ENCODE measurements around the gene MT1A. TPM values are rescaled to one million over a fixed set of nuclear protein-coding genes. Genes with fewer than 3 reads are reported as not detected.
A peak's percentile ranks its signal among the peaks of the same experiment; 100 is the strongest.
"Not testable (repeated sequence)": the region's sequence is repeated elsewhere in the genome, so short reads cannot be mapped to it uniquely, and the experiment has no call there.

The MT1A gene
- total and polyA plus RNA-seq, 10 of the 15 experiments (the other 5 are each of a cell fraction or from before 2014, with no cell fraction given) = not detected

DNA sequence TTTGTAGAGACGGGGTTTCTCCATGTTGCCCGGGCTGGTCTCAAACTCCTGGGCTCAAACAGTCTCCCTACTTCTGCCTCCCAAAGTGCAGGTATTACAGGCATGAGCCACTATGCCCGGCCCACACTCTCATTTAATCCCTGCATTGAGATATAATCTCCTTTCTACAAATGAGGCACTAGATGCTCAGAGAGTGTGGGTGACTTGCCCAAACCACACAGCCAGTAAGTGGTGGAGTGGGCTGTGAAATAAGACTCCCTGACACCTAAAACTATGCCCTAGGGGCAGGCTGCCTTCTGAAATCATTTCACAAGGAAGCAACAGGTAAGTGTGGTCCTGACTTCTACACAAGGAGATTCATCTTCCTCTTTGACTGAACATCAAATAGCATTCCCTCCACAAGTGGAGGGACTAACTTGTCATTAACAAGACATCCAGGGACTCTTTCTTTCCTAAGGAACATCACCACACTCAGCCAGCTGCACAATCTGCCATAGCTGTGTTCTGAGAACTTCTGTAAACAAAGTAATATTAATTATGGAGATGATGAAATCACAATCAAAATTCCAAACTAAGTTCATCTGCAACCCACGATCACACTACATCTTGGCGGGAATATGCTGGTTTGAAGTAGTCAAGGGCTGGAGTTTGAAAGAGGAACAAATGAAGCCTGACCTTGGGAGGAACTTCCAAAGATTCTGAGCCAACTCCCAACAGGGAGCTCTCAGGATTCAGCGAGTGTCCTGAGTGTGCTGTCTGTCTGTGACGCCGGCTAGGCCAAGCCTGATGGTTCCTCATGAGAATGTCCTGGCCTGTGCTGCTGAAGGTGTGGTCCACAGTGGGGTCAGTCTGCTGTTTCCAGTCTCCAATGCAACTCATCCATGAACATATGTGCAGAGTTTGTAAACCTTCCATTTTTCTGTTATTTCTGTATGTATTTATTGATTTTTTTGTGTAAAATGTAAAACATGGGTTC, 27.1 kb downstream of the MT1A start:
- in situ Hi-C loops (cut with MboI) = not testable (repeated sequence)
- H3K27me3 ChIP-seq (replicated peaks in 1 of 2; ENCODE audit: control insufficient read depth in 2 of 2, insufficient read depth in 2 of 2, low read length in 1 of 2) = peaks cover 26 to 28% of the 10 kb centered on the region in 2 experiments

DNA sequence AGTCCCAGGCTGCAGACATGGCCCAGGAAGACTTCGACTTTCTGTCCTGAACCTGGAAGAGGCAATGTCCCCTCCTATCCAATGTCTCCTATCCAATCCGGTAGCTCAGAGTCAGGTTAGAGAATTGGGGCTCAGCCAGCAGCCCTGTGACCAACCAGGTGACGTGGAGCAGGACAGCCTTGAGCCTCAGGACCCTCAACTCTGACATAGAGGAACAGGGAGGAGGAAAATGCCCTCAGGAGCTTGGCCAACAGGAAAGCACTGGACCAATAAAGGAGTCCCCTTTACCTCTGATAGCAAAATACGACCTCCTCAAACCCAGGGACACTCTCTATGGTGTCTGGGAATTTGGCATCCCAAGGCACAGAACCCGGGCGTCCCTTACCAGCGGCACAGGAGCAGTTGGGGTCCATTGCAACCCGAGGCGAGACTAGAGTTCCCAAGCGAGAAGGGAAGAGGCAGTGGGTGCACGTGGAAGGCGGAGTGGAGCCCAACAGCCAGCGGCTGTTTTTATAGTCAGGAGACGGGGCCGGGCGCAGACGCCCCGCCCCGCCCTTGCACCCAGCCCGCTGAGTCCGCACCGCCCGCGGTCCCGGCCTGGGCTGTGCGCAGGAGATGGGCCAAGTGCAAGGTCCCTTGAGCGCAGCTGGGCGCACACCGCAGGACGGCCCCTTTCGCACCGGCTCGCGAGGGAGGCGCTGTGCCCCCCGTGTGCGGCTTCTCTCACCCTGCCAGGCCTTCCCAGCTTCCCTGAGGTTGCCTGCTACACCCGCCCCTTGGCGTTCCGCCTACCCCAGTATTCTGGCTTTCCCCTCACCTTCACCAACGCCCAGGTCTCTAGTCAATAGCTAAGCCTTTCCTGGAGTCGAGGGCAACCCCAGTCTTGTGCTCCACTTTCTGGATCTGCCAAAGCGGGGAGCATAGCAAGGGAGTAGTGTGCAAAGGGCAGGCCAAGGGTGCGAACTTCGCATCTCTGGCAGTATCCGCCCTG, 29.4 kb downstream of the MT1A start, which contains the start of gene MT1G:
TSS of gene MT1G (minus strand) at position 485 of the 991 bp plus-strand sequence. CDS start at position 413, 72 bp downstream.
- FAIRE-seq (no peak), ATAC-seq (peak; percentile 73), DNase-seq (ENCODE audit: low read depth, low spot score) (no peak)
- TF ChIP-seq, protein P1, sequence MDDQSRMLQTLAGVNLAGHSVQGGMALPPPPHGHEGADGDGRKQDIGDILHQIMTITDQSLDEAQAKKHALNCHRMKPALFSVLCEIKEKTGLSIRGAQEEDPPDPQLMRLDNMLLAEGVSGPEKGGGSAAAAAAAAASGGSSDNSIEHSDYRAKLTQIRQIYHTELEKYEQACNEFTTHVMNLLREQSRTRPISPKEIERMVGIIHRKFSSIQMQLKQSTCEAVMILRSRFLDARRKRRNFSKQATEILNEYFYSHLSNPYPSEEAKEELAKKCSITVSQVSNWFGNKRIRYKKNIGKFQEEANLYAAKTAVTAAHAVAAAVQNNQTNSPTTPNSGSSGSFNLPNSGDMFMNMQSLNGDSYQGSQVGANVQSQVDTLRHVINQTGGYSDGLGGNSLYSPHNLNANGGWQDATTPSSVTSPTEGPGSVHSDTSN (IDR thresholded peaks at IDR 0.05; ENCODE audit: insufficient replicate concordance, low read depth, low read length) = no peak
- TF ChIP-seq JUNB (IDR thresholded peaks at IDR 0.05) (no peak), STAT3 (IDR thresholded peaks at IDR 0.05; ENCODE audit: low read depth, low read length) (no peak), WRNIP1 (IDR thresholded peaks at IDR 0.05; ENCODE audit: borderline replicate concordance, low read depth, low read length) (no peak), ZNF384 (IDR thresholded peaks at IDR 0.05; ENCODE audit: borderline replicate concordance, low read depth, low read length) (no peak), SREBF1 (IDR thresholded peaks at IDR 0.05; ENCODE audit: low read length) (no peak), CHD4 (IDR thresholded peaks at IDR 0.05) (no peak), ZNF274 (IDR thresholded peaks at IDR 0.05; ENCODE audit: insufficient read depth, insufficient read length) (no peak), RAD21 (IDR thresholded peaks at IDR 0.05; ENCODE audit: insufficient read depth, low read depth, low read length) (no peak)
- TF ChIP-seq, protein P2, sequence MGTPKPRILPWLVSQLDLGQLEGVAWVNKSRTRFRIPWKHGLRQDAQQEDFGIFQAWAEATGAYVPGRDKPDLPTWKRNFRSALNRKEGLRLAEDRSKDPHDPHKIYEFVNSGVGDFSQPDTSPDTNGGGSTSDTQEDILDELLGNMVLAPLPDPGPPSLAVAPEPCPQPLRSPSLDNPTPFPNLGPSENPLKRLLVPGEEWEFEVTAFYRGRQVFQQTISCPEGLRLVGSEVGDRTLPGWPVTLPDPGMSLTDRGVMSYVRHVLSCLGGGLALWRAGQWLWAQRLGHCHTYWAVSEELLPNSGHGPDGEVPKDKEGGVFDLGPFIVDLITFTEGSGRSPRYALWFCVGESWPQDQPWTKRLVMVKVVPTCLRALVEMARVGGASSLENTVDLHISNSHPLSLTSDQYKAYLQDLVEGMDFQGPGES (IDR thresholded peaks at IDR 0.05) = no peak
- TF ChIP-seq, protein P3, sequence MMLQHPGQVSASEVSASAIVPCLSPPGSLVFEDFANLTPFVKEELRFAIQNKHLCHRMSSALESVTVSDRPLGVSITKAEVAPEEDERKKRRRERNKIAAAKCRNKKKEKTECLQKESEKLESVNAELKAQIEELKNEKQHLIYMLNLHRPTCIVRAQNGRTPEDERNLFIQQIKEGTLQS (IDR thresholded peaks at IDR 0.05; ENCODE audit: borderline replicate concordance, extremely low read depth, low read depth, low read length) = no peak
- no peaks in the 10 kb centered on the region for H3K9me3 ChIP-seq (replicated peaks; ENCODE audit: control insufficient read depth, insufficient read depth, low read length)
- SMC1A ChIA-PET (ENCODE audit: uncharacterized antibody, unreplicated experiment) = interaction anchor here (1.6 kb wide), 1 partner anchor 34 kb away, joined by 5 read pairs; no protein-coding TSS in a partner anchor
- H3K27ac ChIP-seq (ENCODE audit: control insufficient read depth, insufficient read depth) = no peak within 1 kb of the TSS
- 13% methylated on average over 43 of the region's 46 CpGs for WGBS (ENCODE audit: insufficient coverage, insufficient replicate concordance, low lambda C conversion rate, missing lambda C conversion rate)
- RAD21 ChIA-PET (ENCODE audit: unreplicated experiment) = no interaction called here
- H3K4me3 ChIP-seq = no peak within 1 kb of the TSS
- in situ Hi-C loops (cut with MboI) (no loop called here), intact Hi-C loops (cut with micrococcal nuclease; ENCODE audit: unreplicated experiment) (no loop called here)
- CTCF ChIA-PET = interaction anchor here (1.0 to 1.6 kb wide), 2 partner anchors 64 to 154 kb away, joined by 3 read pairs; no protein-coding TSS in a partner anchor
- H3K79me2 ChIP-seq (ENCODE audit: control insufficient read depth, insufficient read depth, low read length) = no peaks in the 10 kb centered on the region
- H3K4me2 ChIP-seq (ENCODE audit: control insufficient read depth, insufficient read depth) = no peak within 1 kb of the TSS
- H3K27me3 ChIP-seq (replicated peaks in 1 of 2; ENCODE audit: control insufficient read depth in 2 of 2, insufficient read depth in 2 of 2, low read length in 1 of 2) = peaks cover 25 to 27% of the 10 kb centered on the region in 2 experiments
- H3K36me3 ChIP-seq (ENCODE audit: control insufficient read depth in 2 of 2, insufficient read depth in 2 of 2, low read length in 1 of 2) = no peaks in the 10 kb centered on the region
- no peak within 1 kb of the TSS for H3K9ac ChIP-seq (ENCODE audit: control insufficient read depth, insufficient read depth, low read length)
- no peaks in the 10 kb centered on the region for H4K20me1 ChIP-seq (ENCODE audit: control insufficient read depth, insufficient read depth)
- no peak within 1 kb of the TSS for H2AFZ ChIP-seq (ENCODE audit: control insufficient read depth, low read depth, low read length)
- no TSS peak for BruUV-seq (replicated peaks)
- POLR2A ChIA-PET = no interaction called here
- H3K4me1 ChIP-seq (ENCODE audit: control insufficient read depth, insufficient read depth, low read length) = no peaks in the 10 kb centered on the region

More for the DNA sequence above, 27.1 kb downstream of the MT1A start:
- DNase-seq (ENCODE audit: low read depth, low spot score); H4K20me1 ChIP-seq (ENCODE audit: control insufficient read depth, insufficient read depth); H3K4me2 ChIP-seq (ENCODE audit: control insufficient read depth, insufficient read depth); ATAC-seq; POLR2A ChIA-PET; H3K9me3 ChIP-seq (replicated peaks; ENCODE audit: control insufficient read depth, insufficient read depth, low read length); H3K4me3 ChIP-seq; intact Hi-C loops (cut with micrococcal nuclease; ENCODE audit: unreplicated experiment); H3K4me1 ChIP-seq (ENCODE audit: control insufficient read depth, insufficient read depth, low read length); H3K79me2 ChIP-seq (ENCODE audit: control insufficient read depth, insufficient read depth, low read length); H2AFZ ChIP-seq (ENCODE audit: control insufficient read depth, low read depth, low read length); H3K9ac ChIP-seq (ENCODE audit: control insufficient read depth, insufficient read depth, low read length); FAIRE-seq; H3K36me3 ChIP-seq (ENCODE audit: control insufficient read depth in 2 of 2, insufficient read depth in 2 of 2, low read length in 1 of 2); H3K27ac ChIP-seq (ENCODE audit: control insufficient read depth, insufficient read depth); SMC1A ChIA-PET (ENCODE audit: uncharacterized antibody, unreplicated experiment); BruUV-seq (replicated peaks); RAD21 ChIA-PET (ENCODE audit: unreplicated experiment); CTCF ChIA-PET: not testable (repeated sequence)
- 33% methylated on average over 8 of the region's 8 CpGs for WGBS (ENCODE audit: insufficient coverage, insufficient replicate concordance, low lambda C conversion rate, missing lambda C conversion rate)

Data from GM12878 (cell line).